Measurements from ENCODE around the gene HDDC3.

DNA sequence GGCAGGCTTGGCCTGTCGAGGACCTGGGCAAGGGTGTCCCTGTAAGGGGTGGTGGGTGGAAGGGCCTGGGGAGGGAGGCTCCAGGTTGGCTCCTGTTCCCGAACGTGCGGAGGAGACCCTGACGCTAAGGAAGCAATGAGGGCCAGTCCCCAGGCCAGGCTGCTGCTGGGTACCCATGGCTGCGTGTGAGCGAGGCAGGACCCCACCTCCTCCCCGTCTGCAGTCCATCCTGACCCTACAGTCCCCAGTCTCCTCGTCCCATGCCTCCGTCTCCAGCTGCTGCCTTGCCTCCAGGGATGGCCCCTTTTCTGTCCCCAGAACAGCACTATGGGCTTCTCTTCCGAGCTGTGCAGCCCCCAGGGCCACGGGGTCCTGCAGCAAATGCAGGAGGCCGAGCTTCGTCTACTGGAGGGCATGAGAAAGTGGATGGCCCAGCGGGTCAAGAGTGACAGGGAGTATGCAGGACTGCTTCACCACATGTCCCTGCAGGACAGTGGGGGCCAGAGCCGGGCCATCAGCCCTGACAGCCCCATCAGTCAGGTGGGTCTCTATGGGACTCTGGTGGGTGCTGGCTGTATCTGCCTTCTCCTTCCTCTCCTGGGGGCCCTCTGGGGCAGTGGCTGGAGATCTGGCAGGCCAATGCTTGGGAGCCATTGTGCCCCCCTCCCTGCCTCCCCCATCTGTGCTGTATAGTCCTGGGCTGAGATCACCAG lies 47.5 kb downstream of the HDDC3 start:
- TF ChIP-seq ZBTB7A (IDR thresholded peaks at IDR 0.05; ENCODE audit: low read depth) (no peak), CREB1 (IDR thresholded peaks at IDR 0.05; ENCODE audit: low read depth) (no peak), EGR1 (IDR thresholded peaks at IDR 0.05) (no peak), CEBPB (IDR thresholded peaks at IDR 0.05) (no peak), NFIC (IDR thresholded peaks at IDR 0.05) (no peak), TAF1 (IDR thresholded peaks at IDR 0.05; ENCODE audit: low read depth) (no peak)
- TF ChIP-seq, protein P1, sequence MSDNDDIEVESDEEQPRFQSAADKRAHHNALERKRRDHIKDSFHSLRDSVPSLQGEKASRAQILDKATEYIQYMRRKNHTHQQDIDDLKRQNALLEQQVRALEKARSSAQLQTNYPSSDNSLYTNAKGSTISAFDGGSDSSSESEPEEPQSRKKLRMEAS (IDR thresholded peaks at IDR 0.05) = no peak
- TF ChIP-seq, protein P2, sequence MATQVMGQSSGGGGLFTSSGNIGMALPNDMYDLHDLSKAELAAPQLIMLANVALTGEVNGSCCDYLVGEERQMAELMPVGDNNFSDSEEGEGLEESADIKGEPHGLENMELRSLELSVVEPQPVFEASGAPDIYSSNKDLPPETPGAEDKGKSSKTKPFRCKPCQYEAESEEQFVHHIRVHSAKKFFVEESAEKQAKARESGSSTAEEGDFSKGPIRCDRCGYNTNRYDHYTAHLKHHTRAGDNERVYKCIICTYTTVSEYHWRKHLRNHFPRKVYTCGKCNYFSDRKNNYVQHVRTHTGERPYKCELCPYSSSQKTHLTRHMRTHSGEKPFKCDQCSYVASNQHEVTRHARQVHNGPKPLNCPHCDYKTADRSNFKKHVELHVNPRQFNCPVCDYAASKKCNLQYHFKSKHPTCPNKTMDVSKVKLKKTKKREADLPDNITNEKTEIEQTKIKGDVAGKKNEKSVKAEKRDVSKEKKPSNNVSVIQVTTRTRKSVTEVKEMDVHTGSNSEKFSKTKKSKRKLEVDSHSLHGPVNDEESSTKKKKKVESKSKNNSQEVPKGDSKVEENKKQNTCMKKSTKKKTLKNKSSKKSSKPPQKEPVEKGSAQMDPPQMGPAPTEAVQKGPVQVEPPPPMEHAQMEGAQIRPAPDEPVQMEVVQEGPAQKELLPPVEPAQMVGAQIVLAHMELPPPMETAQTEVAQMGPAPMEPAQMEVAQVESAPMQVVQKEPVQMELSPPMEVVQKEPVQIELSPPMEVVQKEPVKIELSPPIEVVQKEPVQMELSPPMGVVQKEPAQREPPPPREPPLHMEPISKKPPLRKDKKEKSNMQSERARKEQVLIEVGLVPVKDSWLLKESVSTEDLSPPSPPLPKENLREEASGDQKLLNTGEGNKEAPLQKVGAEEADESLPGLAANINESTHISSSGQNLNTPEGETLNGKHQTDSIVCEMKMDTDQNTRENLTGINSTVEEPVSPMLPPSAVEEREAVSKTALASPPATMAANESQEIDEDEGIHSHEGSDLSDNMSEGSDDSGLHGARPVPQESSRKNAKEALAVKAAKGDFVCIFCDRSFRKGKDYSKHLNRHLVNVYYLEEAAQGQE (IDR thresholded peaks at IDR 0.05; ENCODE audit: low read depth) = no peak

All from Ishikawa (cell line).